Stimulated activated CD8-positive, alpha-beta memory T cell treated with anti-CD3 and anti-CD28 coated beads, Interleukin-7, amount 100 ng/mL, for 48 hours (primary cell): Measurements from ENCODE around the gene CFAP97D2.
A peak's percentile ranks its signal among the peaks of the same experiment; 100 is the strongest.
"Not testable (repeated sequence)": the region's sequence is repeated elsewhere in the genome, so short reads cannot be mapped to it uniquely, and the experiment has no call there.

Source experiments
- DNase-seq, 2 donors: peaks; one replicate each; pipeline ENCODE4 v3.0.0-alpha.2; 2020; ENCODE audit warnings: low read depth in 1 of 2; ENCODE audit errors: extremely low read depth in 1 of 2

Gene CFAP97D2

DNA sequence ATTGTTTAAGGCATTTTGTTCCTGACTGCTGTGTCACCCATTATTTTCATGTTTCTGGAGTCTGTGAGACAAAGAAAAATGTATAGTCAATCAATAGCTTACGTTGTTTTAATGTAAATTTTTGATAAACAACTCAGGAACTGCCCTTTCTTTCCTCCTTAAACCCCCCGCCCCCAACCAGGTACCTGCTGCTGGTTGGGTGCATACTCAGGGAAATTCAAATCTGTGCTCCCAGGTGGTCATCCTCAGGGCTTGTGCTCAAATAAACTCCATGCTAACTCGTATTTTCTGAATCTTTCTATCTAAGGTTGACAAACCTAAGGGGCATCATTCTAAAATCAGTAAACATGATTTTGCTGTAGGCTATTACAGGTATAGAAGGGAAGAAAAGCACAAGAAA is 51.5 kb downstream of the CFAP97D2 start:
- DNase-seq: no peak

GRCh38 chr13:114231886-114232285 is 52.8 kb downstream of the CFAP97D2 start:
- DNase-seq: no peak

- DNase-seq: no peak
Observed at GRCh38 chr13:114234266-114234644, 55.2 kb downstream of the CFAP97D2 start.

- peak; percentile 84 to 89 for DNase-seq
Observed at GRCh38 chr13:114234645-114235421, 55.8 kb downstream of the CFAP97D2 start, which contains the start of gene CDC16. CDC16 (plus strand) TSS chr13:114234897; CDS start chr13:114235085, 188 bp downstream.

- DNase-seq: no peak
Observed at GRCh38 chr13:114235697-114236096, 56.6 kb downstream of the CFAP97D2 start.

GRCh38 chr13:114236227-114236626 is 57.2 kb downstream of the CFAP97D2 start:
- DNase-seq: no peak

DNA sequence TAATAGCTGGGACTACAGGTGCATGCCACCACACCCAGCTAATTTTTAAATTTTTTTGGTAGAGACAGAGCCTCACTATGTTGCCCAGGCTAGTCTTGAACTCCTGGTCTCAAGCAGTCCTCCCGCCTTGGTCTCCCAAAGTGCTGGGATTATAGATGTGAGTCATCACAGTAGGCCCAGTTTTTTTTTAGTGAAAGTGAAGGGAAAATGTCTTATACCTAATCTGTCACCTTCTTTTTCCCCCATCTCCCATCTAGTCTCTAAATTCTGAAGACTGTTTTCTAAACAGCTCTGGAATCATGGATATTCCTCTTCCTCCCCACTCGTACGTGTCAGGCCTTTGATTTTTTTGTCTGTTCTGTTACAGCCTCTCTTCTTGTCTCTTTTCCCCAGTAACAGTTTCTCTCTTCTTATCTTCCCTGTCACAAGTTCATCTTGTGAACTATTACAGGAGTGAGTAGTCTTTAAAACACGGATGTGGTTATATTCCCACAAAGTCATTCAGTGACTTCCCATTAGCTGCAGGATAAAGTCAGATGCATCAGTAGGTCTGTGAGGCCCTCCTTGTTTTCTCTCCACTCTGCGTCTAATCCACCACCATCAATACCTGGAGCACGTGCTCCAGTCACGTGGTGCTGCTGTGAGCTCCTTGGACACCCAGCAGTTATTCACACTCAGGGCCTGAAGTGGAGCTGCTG is 58.5 kb downstream of the CFAP97D2 start:
- DNase-seq: no peak

DNA sequence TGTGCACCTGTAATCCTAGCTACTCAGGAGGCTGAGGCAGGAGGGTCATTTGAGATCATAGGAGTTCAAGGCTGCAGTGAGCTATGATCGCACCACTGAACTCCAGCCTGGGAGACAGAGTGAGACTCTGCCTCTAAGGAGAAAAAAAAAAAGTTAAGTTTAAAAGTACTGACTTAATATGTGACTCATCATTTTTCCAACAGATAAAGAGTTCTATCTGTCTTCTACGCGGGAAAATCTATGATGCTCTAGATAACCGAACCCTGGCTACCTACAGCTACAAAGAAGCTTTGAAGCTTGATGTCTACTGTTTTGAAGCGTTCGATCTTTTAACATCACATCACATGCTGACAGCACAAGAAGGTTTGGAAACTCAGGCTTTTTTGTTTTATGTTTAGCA is 62.9 kb downstream of the CFAP97D2 start:
- no peak for DNase-seq

DNA sequence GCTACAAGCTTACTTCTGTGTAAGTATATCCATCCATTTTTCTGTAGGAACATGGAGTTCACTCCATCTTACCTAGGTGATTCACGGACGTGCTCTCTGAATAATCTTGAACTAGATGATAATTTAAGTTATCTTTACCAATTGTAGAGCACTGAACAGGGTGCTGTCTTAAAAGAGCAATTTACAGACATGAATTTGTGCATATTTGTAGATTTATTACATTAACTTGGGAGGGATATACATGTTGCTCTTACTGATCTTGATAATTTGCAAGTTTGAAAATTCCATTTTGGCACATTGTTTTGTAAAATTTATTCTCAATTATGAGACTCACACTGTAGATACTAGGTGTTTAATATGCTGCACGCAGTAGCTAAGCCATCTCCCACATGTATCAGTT is 64.9 kb downstream of the CFAP97D2 start:
- no peak for DNase-seq

DNA sequence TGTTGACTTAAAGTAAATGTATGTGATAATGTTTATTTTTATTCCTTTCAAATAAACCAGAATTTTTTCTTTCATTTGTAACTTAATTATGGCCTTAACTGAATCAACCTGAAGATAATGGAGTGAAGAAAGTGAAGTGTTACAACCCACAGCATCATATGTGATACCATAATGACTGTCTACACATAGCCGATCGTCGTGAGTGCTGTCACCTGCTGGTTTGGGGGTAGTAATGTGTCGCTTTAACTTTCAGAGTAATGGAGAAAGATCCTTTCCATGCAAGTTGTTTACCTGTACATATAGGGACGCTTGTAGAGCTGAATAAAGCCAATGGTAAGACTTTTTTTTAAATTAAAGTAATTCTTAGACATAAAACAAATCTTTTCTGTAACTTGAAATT is 65.6 kb downstream of the CFAP97D2 start:
- no peak for DNase-seq

DNA sequence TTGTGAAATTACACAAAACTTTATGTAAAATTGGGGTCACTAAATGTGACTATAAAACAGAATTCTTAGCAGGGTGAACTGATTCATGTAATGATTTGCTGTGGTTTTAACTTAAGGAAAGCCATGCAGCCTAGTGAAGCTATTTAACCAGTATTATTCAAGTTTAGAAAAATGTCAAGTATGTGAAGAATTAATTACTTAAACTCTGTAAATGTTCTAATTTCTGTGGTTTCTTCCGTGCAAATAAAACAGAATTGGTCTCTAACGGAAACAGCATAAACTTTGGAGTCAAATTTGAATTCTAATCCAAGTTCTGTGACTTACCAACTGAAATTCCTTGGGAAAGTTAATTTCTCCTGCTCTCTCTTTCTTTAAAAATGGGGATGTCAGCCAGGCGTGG is 69.0 kb downstream of the CFAP97D2 start:
- DNase-seq: no peak

DNA sequence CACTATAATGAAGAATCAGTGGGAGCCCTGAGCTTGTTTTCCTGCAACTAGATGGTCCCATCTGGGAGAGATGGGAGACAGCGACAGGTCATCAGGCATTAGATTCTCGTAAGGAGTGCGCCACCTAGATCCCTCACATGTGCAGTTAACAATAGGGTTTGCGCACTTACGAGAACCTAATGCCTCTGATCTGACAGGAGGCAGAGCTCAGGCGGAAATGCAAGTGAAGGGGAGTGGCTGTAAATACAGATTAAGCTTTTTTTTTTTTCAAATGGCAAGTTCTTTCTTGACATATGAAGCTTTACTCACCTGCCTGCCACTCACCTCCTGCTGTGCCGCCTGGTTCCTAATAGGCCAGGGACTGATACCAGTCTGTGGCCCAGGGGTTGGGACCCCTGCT is 70.0 kb downstream of the CFAP97D2 start:
- DNase-seq: no peak

DNA sequence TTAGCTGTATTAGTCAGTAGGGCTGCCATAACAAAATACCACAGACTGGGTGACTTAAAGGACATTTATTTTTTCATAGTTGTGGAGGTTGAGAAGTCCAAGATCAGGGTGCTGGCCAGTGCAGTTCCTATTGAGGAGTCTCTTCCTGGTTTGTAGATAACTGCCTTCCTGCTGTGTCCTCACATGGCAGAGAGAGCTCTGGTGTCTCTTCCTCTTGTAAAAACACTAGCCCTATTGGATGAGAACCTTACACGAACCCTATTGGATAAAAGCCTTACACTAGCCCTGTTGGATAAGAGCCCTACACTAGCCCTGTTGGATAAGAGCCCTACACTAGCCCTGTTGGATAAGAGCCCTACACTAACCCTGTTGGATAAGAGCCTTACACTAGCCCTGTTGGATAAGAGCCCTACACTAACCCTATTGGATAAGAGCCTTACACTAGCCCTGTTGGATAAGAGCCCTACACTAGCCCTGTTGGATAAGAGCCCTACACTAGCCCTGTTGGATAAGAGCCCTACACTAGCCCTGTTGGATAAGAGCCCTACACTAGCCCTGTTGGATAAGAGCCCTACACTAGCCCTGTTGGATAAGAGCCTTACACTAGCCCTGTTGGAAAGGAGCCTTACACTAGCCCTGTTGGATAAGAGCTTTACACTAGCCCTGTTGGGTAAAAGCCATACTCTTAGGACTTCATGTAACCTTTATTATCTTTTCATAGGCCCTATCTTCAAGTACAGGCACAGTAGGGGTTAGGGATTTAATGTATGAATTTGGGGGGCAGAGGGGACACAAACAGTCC is 72.8 kb downstream of the CFAP97D2 start:
- not testable (repeated sequence) for DNase-seq

GRCh38 chr13:114256547-114256946 is 77.5 kb downstream of the CFAP97D2 start:
- DNase-seq: no peak

DNA sequence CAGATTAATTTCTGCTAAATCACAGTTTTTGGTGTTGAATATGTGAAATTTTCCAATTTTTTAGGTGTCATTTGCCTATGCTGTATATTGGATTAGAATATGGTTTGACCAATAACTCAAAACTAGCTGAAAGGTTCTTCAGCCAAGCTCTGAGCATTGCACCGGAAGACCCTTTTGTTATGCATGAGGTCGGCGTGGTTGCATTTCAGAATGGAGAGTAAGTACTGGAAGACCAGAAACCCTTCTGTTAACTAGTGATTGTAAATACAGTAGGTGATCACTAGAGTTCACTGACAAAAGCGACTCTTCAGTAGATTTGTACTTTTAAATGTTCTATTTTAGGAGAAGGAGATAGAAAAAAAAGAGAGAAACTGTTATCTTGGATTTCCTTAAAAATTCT is 78.0 kb downstream of the CFAP97D2 start:
- DNase-seq: no peak

DNA sequence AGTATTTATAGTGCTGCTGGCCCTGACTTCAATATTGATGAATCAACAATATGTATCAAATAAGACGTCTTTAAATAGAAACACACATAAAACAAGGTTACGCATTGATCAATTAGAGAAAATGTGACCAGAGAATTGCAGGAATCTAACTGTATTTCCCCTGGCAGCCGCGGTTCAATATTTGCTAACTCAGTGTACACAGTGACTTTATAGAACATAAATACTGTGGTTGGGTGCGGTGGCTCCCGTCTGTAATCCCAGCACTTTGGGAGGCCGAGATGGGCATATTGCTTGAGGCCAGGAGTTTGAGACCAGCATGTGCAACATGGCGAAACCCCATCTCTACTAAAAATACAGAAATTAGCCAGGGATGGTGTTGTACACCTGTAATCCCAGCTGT is 79.5 kb downstream of the CFAP97D2 start:
- no peak for DNase-seq

GRCh38 chr13:114259374-114259773 is 80.3 kb downstream of the CFAP97D2 start:
- no peak for DNase-seq

GRCh38 chr13:114259974-114260373 is 80.9 kb downstream of the CFAP97D2 start:
- no peak for DNase-seq

DNA sequence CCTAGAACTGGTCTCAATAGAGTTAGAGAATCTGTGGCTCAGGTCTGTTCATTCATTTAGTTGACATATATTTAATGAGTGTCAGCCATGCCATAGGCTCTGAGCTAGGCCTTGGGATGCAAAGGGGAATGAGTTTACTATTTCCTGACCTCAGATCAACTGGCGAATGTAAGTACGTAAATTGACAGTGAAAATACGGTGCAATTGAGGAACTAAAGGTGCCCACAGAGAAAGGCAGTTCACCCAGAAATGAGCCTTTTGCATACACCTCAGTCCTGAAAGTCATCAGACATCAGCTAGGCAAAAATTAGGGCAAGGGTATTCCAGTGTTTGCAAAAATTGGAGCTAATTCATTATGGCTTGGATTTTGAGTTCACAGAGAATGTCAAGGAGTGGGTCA is 81.8 kb downstream of the CFAP97D2 start:
- DNase-seq: no peak

- DNase-seq: no peak
Observed at GRCh38 chr13:114261328-114261965, 82.4 kb downstream of the CFAP97D2 start.

DNA sequence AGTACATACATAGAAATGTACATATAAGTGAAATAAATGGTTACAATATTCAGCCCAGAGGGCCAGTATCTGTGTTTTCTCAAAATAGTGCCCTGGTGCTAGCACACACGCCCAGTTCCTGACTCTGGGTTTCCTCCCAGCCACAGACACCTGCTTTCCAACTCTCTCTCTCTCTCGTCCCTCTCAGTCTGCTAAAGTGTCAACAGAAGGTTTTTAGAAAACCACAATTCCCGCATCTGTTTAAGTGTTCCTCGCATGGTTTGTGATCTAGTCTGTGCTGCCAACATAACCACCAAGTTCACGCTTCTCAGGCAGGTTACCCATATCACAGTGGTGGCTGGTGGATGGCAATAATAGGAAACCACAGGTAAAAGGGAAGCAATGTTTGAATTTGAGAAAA is 84.5 kb downstream of the CFAP97D2 start:
- no peak for DNase-seq
